HG03460 (cell line): ENCODE data around the gene ABCC11.

ENCODE experiments used
- ATAC-seq: cut with Tn5 transposase; IDR thresholded peaks from one replicate; pipeline ENCODE4 v1.9.1; 2021; ENCODE audit not compliant: unreplicated experiment

ABCC11 gene

DNA sequence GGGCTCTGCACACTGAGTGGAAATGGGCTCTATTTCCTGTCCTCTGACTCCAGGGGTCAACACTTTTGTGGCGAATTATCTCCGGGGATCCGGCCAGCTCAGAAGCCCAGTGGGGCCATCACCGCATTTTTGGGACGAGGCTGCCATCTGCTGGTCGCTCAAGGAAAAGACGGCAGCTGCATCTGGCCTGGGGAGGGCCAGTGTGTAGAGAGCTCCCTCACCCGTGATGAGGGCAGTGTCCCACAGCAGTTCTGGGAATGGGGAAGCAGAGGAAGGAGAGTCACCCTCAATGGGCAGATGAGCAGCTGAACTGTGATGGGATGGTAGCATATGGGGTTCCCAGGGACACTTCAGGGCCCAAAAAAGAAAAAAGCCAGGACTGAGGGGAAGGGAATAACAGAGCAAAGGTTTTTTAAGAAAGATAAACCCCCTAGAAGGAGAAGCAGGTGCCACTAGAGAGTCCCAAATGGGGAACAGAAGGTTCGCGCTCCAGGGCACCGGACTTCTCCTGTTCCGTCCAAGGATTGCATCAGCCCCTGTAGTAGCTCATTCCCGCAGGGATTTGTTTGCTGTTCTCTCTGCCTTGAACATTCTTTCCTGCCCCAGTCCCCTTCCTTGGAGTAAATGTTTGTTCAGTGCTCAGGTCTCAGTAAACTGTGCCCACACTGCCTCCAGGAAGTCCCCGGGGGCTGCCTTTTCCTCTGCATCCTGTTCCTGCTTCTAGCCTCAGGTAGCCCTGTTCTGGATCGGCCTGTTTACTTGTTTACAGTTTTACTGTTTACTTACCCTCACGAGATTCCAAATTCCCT, 82.2 kb downstream of the ABCC11 start:
- peak; percentile 75 for ATAC-seq

DNA sequence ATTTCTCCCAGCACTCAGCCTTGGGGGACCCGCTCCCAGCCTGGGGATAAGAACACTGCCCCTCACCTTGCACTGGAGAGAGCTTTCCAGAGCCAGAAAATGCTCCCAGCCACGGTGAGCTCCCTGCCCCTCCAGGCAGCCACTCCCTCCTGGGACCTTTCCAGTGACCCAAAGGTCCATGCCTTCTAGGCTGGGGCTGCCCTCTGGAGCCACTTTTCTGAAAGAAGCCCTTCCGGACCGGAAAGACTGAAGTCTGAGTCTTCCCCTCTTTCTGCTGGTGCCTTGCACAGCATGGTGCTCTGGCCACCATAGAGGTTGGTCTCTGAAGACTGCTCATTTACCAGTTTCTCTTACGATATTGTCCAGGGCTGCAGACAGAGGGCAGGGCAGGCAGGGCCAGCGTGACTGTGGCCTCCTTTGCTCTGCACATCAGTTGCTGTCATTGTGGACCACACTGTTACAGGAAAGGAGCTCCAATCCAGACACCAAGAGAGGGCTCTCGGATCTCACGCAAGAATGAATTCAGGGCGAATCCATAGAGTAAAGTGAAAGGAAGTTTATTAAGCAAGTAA, 84.4 kb downstream of the ABCC11 start:
- ATAC-seq = no peak

DNA sequence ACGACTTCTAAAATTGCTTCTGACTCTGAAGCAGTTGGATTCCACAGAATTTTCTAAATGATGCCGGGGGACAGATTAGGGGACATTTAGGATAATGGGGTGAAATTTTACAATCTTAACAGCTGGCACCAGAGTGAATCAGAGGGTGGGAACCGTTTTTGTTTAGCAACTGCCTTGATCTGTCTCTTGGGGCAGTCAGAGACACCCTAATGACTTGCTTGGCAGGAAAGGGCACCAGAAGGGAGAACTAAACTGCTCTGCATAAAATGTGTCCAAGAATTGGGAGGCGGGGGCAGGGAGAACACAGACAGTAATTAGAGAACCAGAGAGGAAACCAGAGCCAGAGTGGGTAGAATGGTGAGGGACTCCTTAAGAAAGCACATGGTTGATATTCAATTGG, 85.4 kb downstream of the ABCC11 start:
- ATAC-seq = no peak

DNA sequence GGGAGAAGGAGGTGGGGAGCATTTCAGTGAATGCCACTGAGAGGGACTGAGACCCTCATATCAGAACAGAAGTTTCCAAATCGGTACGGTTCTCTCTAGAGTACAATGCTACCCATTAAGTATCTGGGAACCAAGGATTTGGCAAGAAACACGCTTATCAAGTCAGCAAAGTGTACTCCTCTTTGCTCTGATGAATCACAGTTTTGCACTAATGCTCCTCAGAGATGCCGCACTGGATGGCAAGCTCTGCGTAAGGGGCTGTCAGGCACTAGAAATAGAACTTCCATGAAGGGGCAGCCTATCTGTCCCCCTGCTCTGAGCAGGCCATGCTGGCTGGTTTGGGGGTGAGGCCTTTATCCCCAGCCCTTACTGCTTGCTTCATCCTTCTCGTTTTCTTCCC, 86.8 kb downstream of the ABCC11 start:
- ATAC-seq = no peak

DNA sequence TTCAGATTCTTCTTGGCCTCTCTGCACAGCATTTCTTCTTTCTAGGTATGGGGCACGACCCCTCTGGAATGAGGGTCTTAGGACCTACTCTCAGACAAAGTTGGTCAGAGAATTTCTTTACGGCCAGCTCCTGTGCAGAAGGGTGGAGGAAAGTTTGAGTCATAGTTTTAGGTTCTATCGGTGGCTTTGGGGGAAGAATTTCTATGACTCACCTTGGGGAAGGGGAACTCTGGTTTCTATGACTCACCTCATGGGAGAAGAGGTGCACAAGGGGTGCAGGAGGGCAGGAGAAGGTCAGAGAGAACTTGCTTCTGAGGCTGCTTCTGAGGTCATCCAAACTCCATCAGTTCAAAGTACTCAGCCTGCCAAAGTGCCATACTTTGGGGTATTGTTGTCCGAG, 89.0 kb downstream of the ABCC11 start:
- ATAC-seq = peak; percentile 71

DNA sequence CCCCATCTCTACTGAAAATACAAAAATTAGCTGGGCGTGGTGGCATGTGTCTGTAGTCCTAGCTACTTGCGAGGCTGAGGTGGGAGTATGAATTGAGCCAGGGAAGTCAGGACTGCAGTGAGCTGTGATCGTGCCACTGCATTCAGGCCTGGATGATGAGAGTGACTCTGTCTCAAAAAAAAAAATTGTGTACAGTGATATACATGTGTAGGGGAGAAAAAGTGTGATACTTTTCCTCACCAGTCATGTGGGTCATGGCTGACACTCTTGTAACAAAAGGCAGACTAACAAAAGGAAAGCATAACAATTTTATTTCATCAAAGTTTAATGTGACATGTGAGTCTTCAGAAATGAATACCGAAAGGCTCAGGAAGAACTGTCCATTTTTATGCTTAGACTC, 89.5 kb downstream of the ABCC11 start:
- ATAC-seq = no peak

DNA sequence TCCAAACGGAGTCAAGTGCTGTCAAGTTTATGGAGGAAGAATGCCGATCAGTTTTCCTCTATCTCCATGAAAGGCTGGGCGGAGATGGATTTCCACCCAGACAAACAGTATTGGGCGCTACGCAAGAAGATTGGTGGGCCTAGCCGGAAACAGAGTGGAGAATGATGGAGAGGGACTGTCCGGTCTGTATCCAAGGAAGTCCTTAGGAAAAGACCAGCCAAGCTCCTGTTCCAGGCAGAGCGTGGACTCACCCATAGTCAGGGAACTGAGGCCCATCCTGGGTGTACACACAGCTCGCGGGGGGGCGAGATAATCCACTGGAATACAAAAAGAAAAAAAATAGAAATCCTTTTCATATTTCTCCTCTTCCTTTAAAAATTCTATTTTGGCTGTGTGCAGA, 90.0 kb downstream of the ABCC11 start:
- no peak for ATAC-seq

DNA sequence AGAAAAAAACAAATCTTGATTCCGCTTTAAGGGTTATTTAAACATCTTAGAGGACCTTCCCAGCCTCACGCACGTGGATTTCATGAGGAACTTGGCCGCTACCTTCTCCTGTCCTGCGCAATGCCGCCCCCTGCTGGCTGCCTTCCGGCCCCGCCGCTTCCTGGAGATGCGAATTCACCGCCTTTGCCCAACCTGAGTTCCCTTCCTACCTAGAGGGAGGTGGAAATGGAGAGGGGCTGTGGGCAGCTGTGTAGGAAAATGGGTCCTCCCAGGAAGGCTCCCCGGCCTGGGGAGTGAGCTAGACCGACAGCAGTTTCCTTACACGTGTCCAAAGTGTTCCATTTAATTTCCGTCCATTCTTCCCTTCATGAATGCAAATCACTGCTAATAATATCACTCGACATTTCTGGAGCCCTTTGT, 90.5 kb downstream of the ABCC11 start:
- no peak for ATAC-seq

DNA sequence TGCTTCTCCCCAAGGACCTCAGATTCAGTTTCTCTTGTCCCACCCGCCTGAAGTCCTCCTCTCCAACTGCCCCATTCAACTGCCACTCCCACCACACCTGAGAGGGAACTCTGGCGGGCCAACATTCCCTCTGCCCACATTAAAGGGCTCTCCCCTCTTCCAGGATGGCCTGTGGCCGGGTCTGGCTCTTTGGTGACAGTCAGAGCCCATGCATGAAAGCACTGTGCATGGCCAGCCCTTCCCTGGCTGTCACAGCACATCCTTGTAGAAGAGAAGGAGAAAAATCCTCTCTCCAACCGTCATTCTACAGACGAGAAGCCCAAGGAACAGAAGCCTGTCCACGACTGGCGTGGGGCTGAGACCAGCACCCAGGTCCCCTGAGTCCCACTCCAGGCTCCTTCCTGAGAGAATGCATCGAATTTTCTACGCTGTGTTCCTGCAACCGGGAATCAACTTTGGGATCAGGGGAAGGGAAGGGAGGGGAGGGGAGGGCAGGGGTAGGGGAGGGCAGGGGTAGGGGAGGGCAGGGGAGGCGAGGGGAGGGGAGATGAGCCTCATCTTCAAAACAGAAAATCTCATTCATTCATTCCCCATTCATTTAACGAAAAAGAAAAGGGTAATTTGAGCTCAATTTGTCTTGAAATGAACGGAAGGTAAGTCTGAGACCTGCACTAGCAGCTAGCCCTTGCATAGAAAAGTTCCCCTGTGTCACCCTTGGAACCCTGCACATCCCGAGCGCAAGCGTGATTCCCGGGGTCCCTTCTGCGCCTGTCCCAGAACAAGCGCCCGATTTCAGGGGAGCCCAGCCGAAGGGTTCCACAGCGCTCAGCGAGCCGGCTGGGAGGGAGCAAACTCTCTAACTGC, 91.2 kb downstream of the ABCC11 start, which contains the start of gene ABCC12:
TSS of gene ABCC12 (minus strand) at position 68 of the 864 bp plus-strand sequence. CDS start 9,569 bp downstream, outside the sequence.
- ATAC-seq = no peak

DNA sequence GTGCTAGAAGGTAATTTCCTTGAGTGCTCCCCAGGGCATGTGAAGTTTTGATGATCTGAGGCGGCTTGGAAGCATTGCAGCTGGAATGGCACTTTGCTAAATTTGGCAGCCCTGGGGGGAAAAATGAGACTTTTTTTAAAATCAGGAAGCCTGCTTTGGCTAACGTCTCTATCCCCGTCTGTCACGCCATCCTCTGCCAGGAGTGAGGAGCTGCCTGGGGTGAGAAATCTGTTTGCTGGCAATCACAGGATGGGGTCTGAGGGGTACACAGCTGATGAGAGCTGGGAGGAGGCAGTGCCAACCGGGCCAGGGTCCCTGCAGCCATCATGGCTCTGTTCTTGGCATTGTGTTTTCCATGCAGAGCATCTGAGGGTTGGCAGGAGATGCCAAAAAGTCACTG, 93.6 kb downstream of the ABCC11 start:
- ATAC-seq = no peak

DNA sequence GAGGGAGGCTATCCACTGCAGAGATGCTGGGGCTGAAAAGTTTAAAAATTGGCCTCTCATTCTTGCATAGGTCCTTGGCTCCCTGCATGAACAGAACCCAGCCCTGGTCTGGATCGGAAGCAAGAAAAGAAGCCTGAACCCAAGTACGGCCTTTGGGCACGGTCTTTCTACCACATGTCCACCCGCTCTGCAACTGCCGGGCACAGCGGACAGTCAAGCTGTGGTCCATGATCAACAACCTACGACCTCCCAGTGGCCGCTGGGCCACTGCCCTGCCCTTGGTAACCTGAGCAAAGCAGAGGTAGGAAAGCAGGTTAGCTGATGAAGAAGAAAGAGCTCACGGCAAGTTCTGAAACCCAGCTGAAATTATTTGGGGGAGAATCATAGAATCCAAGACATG, 95.1 kb downstream of the ABCC11 start:
- no peak for ATAC-seq

DNA sequence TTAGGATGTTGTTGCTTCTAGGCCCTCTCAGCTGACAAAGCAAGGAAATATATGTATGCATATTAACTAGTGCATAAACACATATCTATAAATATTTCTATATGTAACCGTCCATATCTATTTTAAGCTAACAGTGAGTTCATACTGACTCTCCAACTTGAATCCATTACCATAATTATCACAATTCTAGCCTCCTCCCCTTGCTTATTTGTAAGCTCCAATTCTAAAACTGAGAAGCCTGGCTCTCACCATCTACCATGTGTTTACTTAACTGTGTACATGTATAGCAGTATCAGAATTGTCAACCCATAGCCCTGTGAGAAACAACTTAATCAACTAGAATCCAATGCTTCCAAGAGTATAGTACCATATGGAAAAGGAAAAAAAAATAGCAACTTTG, 96.6 kb downstream of the ABCC11 start:
- ATAC-seq = no peak

DNA sequence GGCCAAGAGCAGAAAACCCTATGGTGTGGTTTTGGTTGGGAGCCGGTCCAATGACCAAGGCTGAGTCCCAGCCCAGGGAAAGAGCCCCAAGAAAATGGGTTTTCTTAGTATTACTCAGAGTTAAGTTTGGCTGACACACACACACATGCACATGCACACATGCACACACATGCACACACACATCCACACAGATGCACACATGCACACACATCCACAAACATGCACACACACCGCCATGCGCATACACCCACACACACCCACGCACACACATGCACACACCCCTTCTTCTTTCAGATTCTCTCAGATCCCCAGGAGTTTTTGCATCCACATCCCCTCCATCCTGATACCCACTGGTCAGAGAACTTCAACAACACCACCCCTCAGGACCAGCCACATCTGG, 100.6 kb downstream of the ABCC11 start:
- no peak for ATAC-seq

DNA sequence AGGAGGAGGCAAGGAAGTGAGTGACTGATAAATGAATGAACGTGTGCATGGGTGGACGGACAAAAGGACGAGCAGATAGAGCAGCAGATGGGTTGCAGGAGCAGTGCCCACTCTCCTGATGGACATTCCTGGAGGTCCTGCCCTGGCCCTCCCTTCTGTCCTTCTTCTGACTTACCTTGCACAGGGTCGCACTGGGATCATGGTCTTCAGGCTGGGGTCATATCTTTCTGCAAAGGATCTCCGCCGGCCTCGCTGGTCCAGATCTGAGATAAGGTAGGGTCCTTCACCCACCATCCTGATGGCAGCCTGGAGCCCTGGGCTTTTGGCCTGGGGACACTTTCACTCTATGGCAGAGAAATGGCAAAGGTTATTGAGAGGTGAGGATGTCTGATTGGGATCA, 101.2 kb downstream of the ABCC11 start:
- ATAC-seq = no peak

DNA sequence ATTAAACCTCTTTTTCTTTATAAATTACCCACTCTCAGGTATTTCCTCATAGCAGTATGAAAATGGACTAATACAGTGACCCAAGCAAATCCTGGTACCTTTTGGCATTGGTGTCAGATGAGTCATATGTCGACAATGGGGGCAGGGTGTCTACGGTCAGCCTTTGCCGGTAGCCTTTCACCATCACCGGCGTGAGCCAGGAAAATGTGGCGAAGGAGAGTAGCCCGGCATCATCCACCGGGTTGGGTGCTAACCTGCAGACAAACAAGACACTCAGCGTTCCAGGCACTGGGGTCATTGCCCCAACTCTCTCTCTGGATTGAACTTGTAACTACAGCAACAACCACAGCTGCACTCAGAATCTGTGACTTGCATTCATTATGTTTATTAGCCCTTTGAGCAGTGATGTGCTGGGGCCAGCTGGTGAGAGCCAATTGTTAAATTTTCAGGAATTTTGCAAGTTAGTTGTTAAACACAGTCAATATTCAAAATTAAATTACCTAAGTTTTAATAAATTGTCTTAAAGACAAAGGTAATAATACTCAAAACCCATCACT, 103.4 kb downstream of the ABCC11 start:
- no peak for ATAC-seq

DNA sequence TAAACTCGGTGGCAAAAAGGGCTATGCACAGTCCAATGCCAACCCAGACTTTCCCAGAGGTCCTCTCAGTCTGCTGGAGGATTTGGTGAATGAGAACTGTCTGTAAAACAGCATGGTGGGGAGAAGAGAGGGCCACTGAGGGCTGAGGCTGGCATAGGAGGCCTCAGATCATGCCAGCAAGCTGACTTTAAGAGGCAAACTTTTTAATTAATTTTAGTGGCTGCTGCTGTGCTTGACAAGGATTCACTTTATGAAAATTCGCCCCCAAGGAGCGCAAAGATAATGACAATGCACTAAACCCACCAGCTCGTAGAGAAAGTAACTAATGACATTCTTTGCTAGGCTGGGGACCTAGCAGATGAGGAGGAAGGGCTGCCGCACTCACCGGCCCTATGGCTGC, 106.5 kb downstream of the ABCC11 start:
- ATAC-seq = no peak

DNA sequence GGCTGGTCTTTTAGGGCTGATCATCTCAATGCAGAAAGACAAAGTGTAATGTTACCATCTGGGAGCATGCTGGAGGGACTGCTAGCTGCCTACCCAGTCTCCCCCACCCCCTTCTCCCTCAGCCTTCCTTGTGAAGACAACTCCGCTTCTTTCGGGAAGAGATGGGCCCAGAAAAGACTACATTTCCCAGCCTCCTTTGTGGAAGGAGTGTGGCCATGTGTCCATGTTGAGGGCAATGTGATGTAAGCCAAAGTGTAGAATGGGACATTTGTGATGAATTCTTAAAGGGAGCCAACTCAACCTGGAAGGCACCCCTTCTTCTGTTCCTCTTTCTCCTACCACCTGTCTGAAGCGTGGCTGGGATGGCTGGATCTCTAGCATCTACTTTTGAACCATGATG, 107.8 kb downstream of the ABCC11 start:
- ATAC-seq = no peak

DNA sequence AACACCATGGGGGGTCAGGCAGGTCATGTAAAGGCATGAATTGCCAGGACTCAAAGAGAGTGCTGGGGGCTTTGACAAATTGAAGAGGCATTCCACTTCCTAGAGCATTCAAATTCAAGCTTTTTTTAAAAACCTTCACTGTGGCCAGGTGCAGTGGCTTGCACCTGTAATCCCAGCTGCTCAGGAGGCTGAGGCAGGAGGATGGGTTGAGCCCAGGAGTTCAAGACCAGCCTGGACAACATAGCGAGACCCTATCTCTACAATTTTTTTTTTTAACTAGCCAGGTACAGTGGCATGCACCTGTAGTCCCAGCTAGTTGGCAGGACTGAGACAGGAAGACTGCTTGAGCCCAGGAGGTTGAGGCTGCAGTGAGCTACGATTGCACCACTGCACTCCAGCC, 108.8 kb downstream of the ABCC11 start:
- ATAC-seq = no peak

DNA sequence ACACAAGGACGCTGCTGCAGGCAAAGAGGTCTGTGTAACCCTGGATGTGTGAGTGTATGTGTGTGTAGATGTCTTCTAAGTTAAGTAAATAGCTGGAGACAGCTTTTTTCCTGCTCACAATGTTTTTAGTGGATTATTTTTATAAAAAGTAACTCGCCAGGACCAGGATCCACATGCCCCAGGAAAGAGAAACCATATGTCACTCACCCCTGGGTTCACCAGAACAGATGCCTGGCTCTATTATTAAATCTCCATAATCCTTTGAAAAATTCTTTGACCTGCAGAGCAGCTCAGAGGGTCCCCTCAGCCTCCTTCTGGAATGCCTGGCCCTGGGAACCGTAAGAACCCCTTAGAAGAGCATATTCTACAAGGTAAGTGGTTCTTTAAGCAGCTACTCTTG, 109.5 kb downstream of the ABCC11 start:
- no peak for ATAC-seq

DNA sequence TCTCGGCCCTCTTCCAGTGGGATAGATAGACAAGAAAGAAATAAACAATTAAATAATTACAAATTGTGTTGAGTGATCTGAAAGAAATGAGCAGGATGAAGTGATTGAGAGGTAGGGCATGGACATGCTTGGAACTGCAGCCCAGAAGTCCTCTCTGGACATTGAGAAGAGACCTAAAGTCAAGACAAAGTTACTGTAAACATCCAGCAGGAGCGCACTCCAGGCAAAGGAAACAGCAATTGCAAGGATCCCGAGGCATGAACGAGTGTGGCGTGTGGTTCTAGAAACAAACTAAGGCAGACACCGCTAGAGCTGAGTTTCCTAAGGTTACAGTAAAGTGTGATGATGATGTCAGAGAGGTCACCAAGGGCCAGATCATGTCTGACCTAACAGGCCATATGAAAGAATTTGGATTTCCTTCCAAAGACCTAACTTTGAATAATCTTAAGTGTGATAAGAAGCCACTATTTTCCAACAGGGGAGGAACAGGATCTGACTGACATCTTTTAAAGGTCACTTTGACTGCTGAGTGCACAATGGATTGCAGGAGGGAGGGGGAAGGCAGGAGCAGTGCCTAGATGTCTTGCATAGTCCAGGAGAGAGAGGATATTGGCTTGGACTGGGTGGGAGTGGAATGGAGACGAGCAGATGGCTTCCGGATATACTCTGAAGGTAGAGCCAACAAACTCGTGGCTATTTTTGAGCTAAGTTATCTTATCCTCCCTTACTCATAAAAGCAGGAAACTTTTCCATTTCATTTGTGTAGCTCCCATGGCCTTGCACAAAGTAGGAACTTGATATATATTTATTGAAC, 110.6 kb downstream of the ABCC11 start:
- no peak for ATAC-seq
